Ectodermal cell (in vitro differentiated cells): ENCODE measurements around the gene ZNF175.

Source experiments
- H3K27ac ChIP-seq: 2 replicates; pipeline ENCODE4 v1.7.0; 2013; ENCODE audit warnings: mild to moderate bottlenecking, low read depth, low read length; ENCODE audit not compliant: insufficient read depth, poor library complexity, severe bottlenecking
- H3K27me3 ChIP-seq: 2 replicates; pipeline ENCODE4 v1.7.0; 2013; ENCODE audit warnings: mild to moderate bottlenecking, low read length; ENCODE audit not compliant: insufficient read depth, control insufficient read depth, poor library complexity, severe bottlenecking
- H3K36me3 ChIP-seq: one replicate; pipeline ENCODE4 v1.7.0; 2013; ENCODE audit warnings: low read length; ENCODE audit not compliant: control insufficient read depth, insufficient read depth
- H3K4me1 ChIP-seq: one replicate; pipeline ENCODE4 v1.7.0; 2013; ENCODE audit warnings: low read length; ENCODE audit not compliant: control insufficient read depth, insufficient read depth
- H3K4me3 ChIP-seq: 2 replicates; pipeline ENCODE4 v1.7.0; 2013; ENCODE audit warnings: low read depth, low read length, control low read depth; ENCODE audit not compliant: insufficient read depth
- H3K9me3 ChIP-seq: 2 replicates; pipeline ENCODE4 v1.7.0; 2013; ENCODE audit warnings: mild to moderate bottlenecking, low read length, moderate library complexity; ENCODE audit not compliant: control insufficient read depth
- WGBS, 2 experiments: methylation state at CpG; one replicate each; pipeline ENCODE4 v1.1.7; 2013; ENCODE audit warnings: missing lambda C conversion rate in 2 of 2; 5-methylcytosine and 5-hydroxymethylcytosine counted together

Gene ZNF175

GRCh38 chr19:51549533-51550324 is 21.4 kb upstream of the ZNF175 start:
- no peaks in the 10 kb centered on the region for H3K4me1 ChIP-seq
- no peak overlapping the region for H3K4me3 ChIP-seq
- no peaks in the 10 kb centered on the region for H3K9me3 ChIP-seq
- no peaks in the 10 kb centered on the region for H3K36me3 ChIP-seq
- no peaks in the 10 kb centered on the region for H3K27me3 ChIP-seq
- H3K27ac ChIP-seq = no peak overlapping the region
- 73 to 76% methylated on average over 8 of the region's 8 CpGs for WGBS, 2 experiments

GRCh38 chr19:51550848-51551672 is 20.0 kb upstream of the ZNF175 start:
- Histone ChIP-seq H3K27me3 (no peaks in the 10 kb centered on the region), H3K4me1 (no peaks in the 10 kb centered on the region), H3K9me3 (no peaks in the 10 kb centered on the region), H3K27ac (no peak overlapping the region), H3K4me3 (no peak overlapping the region), H3K36me3 (no peaks in the 10 kb centered on the region)
- WGBS, 2 experiments = 83 to 84% methylated on average over 20 of the region's 20 CpGs

DNA sequence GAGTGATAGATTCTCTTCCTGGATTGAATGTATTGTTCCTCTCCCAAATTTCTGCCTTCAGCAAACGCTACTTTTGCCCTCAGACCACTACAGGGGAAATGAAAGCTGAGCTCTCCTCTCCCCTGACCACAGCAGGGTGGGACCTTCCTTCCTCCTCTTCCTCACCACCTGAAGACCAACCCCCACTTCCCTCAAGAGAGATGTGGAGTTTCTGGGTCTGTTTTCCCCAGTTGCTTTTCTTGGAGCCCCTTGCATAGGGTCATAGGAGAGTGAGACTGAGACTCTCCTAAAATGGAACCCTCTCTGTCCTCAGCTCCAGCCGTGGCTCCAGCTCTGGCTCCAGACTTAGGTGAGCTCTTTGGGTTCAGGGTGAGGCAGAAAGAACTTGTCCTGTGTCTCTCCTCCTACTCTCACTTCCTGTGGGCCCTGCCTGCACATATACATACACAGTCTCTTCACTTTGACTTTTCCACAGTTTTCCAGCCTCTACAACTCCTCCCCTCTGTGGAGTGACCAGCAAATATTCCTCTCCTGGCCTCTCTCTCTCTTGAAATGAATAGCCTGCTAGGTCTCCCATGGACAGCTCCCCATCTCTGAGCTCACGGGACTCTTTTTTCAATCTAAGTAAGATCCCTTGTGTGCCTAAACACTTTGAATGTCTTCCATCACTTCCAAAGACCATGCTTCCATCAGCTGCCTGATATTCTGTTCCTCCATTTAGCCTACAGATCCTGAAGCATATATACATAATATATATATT is 19.2 kb upstream of the ZNF175 start:
- H3K4me1 ChIP-seq = no peaks in the 10 kb centered on the region
- WGBS, 2 experiments = 59% methylated on average over 3 of the region's 3 CpGs
- H3K36me3 ChIP-seq = no peaks in the 10 kb centered on the region

DNA sequence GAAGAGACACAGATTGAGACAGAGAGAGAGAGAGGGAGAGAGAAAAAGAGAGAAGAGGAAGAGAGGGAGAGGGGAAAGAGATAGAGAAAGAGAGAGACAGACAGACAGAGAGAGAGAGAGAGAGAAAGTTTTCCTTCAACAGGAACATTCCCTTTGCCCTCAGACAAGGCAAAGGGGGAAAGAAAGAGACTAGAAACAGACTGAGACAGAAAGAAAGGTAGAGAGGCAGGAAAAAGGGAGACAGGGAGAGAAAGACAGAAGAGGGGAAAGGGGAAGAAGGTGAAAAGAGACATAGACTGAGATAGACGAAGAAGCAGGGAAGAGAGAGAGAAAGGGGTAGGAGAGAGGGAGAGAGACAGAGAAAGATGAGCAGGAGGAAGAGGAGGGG is 18.5 kb upstream of the ZNF175 start:
- H3K9me3 ChIP-seq = no peaks in the 10 kb centered on the region
- no peak overlapping the region for H3K4me3 ChIP-seq
- H3K4me1 ChIP-seq = no peaks in the 10 kb centered on the region
- 20% methylated on average over 1 of the region's 1 CpG for WGBS, 2 experiments
- H3K27me3 ChIP-seq = no peaks in the 10 kb centered on the region
- H3K36me3 ChIP-seq = no peaks in the 10 kb centered on the region
- no peak overlapping the region for H3K27ac ChIP-seq

More for the DNA sequence above, 19.2 kb upstream of the ZNF175 start:
- H3K27ac ChIP-seq = no peak overlapping the region
- no peaks in the 10 kb centered on the region for H3K27me3 ChIP-seq
- H3K9me3 ChIP-seq = no peaks in the 10 kb centered on the region
- no peak overlapping the region for H3K4me3 ChIP-seq

- no peak overlapping the region for H3K27ac ChIP-seq
- no peaks in the 10 kb centered on the region for H3K27me3 ChIP-seq
- H3K9me3 ChIP-seq = no peaks in the 10 kb centered on the region
- H3K4me3 ChIP-seq = no peak overlapping the region
- no peaks in the 10 kb centered on the region for H3K4me1 ChIP-seq
- no peaks in the 10 kb centered on the region for H3K36me3 ChIP-seq
- WGBS, 2 experiments = 13 to 14% methylated on average over 20 of the region's 20 CpGs
Measured at GRCh38 chr19:51552996-51553725, 17.9 kb upstream of the ZNF175 start.

- 70 to 77% methylated on average over 1 of the region's 1 CpG for WGBS, 2 experiments
- peaks cover 7% of the 10 kb centered on the region for H3K27me3 ChIP-seq
- H3K4me3 ChIP-seq = no peak overlapping the region
- no peaks in the 10 kb centered on the region for H3K36me3 ChIP-seq
- H3K4me1 ChIP-seq = no peaks in the 10 kb centered on the region
- H3K27ac ChIP-seq = no peak overlapping the region
- H3K9me3 ChIP-seq = no peaks in the 10 kb centered on the region
Measured at GRCh38 chr19:51559240-51559639, 11.8 kb upstream of the ZNF175 start.

DNA sequence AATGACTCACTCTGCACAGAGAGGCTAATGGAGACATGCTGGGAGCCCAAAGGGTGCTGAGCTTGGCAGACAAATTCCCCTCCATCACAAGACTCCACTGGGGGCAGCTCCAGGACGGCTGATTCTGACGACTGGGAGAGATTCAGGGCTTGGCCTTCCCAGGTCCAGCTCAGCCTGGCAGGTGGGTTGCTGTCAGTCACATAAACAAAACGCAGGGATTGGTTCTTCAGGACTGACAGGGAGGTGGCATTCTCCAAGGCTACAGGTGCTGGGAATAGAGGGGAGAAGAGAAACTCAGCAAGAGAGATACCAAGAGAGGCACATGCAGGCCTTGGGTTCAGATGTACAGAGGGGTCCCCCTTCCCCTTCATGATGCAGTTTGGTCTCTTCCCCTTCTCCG is 10.7 kb upstream of the ZNF175 start:
- Histone ChIP-seq H3K27ac (no peak overlapping the region), H3K4me1 (no peaks in the 10 kb centered on the region), H3K4me3 (no peak overlapping the region), H3K27me3 (peaks cover 9% of the 10 kb centered on the region), H3K9me3 (no peaks in the 10 kb centered on the region), H3K36me3 (no peaks in the 10 kb centered on the region)
- 29 to 36% methylated on average over 4 of the region's 4 CpGs for WGBS, 2 experiments

DNA sequence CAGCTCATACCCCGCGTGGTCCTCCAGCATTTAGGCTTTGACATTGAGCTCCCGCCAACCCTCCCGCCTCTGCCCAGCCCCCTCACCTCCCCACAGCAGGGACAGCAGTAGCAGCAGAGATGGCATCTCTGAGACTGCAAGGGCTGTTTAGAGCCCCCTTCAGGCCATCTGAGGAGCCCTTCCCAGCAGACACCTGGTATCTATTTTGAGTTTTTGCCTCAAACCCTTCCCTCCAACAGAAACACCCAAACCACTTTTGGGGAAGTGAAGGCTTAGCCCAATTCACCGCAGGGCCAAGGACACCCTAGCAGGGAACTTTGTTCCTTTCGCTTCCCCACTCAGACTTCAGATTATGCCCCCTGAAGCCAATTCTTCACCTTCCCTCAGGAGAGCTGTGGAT is 6.3 kb upstream of the ZNF175 start:
- H3K4me3 ChIP-seq = no peak overlapping the region
- H3K36me3 ChIP-seq = no peaks in the 10 kb centered on the region
- no peak overlapping the region for H3K27ac ChIP-seq
- WGBS, 2 experiments = 44 to 46% methylated on average over 6 of the region's 6 CpGs
- H3K27me3 ChIP-seq = peaks cover 30% of the 10 kb centered on the region
- no peaks in the 10 kb centered on the region for H3K9me3 ChIP-seq
- H3K4me1 ChIP-seq = no peaks in the 10 kb centered on the region

DNA sequence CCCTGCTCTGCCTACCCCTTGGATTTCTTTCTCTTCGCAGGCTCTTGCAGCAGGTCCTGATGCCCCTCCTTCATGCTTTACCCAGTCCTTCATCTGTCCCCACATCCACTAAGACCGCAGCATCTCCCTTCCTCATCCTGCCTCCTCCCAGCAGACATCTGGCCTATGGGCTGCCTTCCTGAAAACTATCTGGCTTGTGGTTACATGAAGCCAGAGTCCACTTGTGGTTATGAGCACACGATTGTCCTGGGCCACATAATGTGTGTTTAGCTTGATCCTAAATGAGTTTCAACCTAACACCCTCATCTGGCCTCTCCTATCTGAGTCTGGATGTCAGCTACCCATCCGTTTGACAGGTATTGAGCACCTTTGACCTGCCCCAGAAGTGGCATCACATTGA is 5.5 kb upstream of the ZNF175 start:
- peaks cover 28% of the 10 kb centered on the region for H3K27me3 ChIP-seq
- no peak overlapping the region for H3K4me3 ChIP-seq

More for the DNA sequence above, 5.5 kb upstream of the ZNF175 start:
- WGBS, 2 experiments = 67 to 73% methylated on average over 4 of the region's 4 CpGs
- H3K4me1 ChIP-seq = no peaks in the 10 kb centered on the region
- H3K9me3 ChIP-seq = no peaks in the 10 kb centered on the region
- no peaks in the 10 kb centered on the region for H3K36me3 ChIP-seq
- H3K27ac ChIP-seq = no peak overlapping the region
